OCI-LY3 (cell line): Measurements from ENCODE around the gene ST7.

Source experiments
- H2AFZ ChIP-seq: fragments of 200-600, 300-600 bp; shearing (Covaris generic); 2 replicates; pipeline ENCODE4 v1.6.0; 2014; ENCODE audit warnings: antibody characterized with exemption, low read depth, low read length
- H3K27ac ChIP-seq: fragments of 200-600, 300-600 bp; sonication (generic); 2 replicates; pipeline ENCODE4 v1.5.1; 2014; ENCODE audit warnings: mild to moderate bottlenecking, low read length, moderate library complexity, mixed read lengths
- H3K27me3 ChIP-seq: fragments of 200-600, 300-600 bp; sonication (generic); 2 replicates; pipeline ENCODE4 v1.6.1; 2014; ENCODE audit warnings: low read depth, low read length, mixed read lengths
- H3K36me3 ChIP-seq: fragments of 200-600, 300-600 bp; sonication (generic); replicated peaks from 2 replicates; pipeline ENCODE3; 2014; ENCODE audit warnings: low read depth, low read length, mixed read lengths
- H3K4me1 ChIP-seq: fragments of 300-600, 200-600 bp; sonication (generic); 2 replicates; pipeline ENCODE4 v1.6.1; 2014; ENCODE audit warnings: low read length, mixed read lengths
- H3K4me2 ChIP-seq: fragments of 200-600, 300-600 bp; sonication (generic); 2 replicates; pipeline ENCODE4 v1.6.1; 2014; ENCODE audit warnings: low read length, mixed read lengths
- H3K4me3 ChIP-seq: fragments of 300-600, 200-600 bp; sonication (generic); 2 replicates; pipeline ENCODE4 v1.5.1; 2014; ENCODE audit warnings: antibody characterized with exemption, mild to moderate bottlenecking, low read length, moderate library complexity
- H3K79me2 ChIP-seq: fragments of 300-600, 200-600 bp; shearing (Covaris generic); 2 replicates; pipeline ENCODE4 v1.6.1; 2014; ENCODE audit warnings: mild to moderate bottlenecking, low read length, mixed read lengths
- H3K9ac ChIP-seq: fragments of 300-600, 200-600 bp; shearing (Covaris generic); 2 replicates; pipeline ENCODE4 v1.6.0; 2014; ENCODE audit warnings: mild to moderate bottlenecking, low read length, moderate library complexity
- H3K9me3 ChIP-seq: fragments of 200-600, 300-600 bp; shearing (Covaris generic); 2 replicates; pipeline ENCODE4 v1.6.1; 2014; ENCODE audit warnings: low read length, mixed read lengths; ENCODE audit not compliant: insufficient read depth
- H4K20me1 ChIP-seq: fragments of 200-600, 300-600 bp; sonication (generic); 2 replicates; pipeline ENCODE4 v1.6.1; 2016; ENCODE audit warnings: low read length, mixed read lengths; ENCODE audit not compliant: insufficient read depth
- CTCF ChIP-seq: fragments of 200-600, 300-600 bp; sonication (generic); IDR thresholded peaks from 2 replicates; pipeline ENCODE4 v1.5.1; 2014; ENCODE audit warnings: antibody characterized with exemption, low read length, low read depth
- EZH2phosphoT487 ChIP-seq: fragments of 200-600 bp; shearing (Covaris generic); IDR thresholded peaks from 2 replicates; pipeline ENCODE4 v1.6.1; 2018; ENCODE audit warnings: antibody characterized with exemption, mixed run types, low read depth

ST7 gene

GRCh38 chr7:117082647-117083046 lies 129.3 kb downstream of the ST7 start:
- no peaks in the 10 kb centered on the region for H3K36me3 ChIP-seq
- H3K4me1 ChIP-seq = peaks cover 17% of the 10 kb centered on the region
- no peak overlapping the region for H3K27ac ChIP-seq
- H2AFZ ChIP-seq = no peak overlapping the region
- H3K9ac ChIP-seq = no peak overlapping the region
- TF ChIP-seq EZH2phosphoT487 (no peak), CTCF (no peak)
- peaks cover 74% of the 10 kb centered on the region for H3K79me2 ChIP-seq
- peaks cover 81% of the 10 kb centered on the region for H4K20me1 ChIP-seq
- no peaks in the 10 kb centered on the region for H3K9me3 ChIP-seq
- no peak overlapping the region for H3K4me3 ChIP-seq
- H3K27me3 ChIP-seq = no peaks in the 10 kb centered on the region
- no peak overlapping the region for H3K4me2 ChIP-seq

GRCh38 chr7:117083648-117084047 lies 130.3 kb downstream of the ST7 start:
- Histone ChIP-seq H3K4me2 (no peak overlapping the region), H3K4me1 (peaks cover 20% of the 10 kb centered on the region), H4K20me1 (peaks cover 80% of the 10 kb centered on the region), H3K79me2 (peaks cover 71% of the 10 kb centered on the region), H3K36me3 (no peaks in the 10 kb centered on the region), H3K4me3 (no peak overlapping the region), H3K27ac (no peak overlapping the region), H3K9ac (no peak overlapping the region), H3K9me3 (no peaks in the 10 kb centered on the region), H2AFZ (no peak overlapping the region), H3K27me3 (no peaks in the 10 kb centered on the region)
- TF ChIP-seq CTCF (no peak), EZH2phosphoT487 (no peak)

GRCh38 chr7:117084286-117084685 lies 131.0 kb downstream of the ST7 start:
- H4K20me1 ChIP-seq = peaks cover 80% of the 10 kb centered on the region
- no peak overlapping the region for H3K27ac ChIP-seq
- H3K4me2 ChIP-seq = no peak overlapping the region
- H3K27me3 ChIP-seq = no peaks in the 10 kb centered on the region
- H3K4me1 ChIP-seq = peaks cover 20% of the 10 kb centered on the region
- H3K9ac ChIP-seq = no peak overlapping the region
- no peaks in the 10 kb centered on the region for H3K9me3 ChIP-seq
- no peaks in the 10 kb centered on the region for H3K36me3 ChIP-seq
- TF ChIP-seq EZH2phosphoT487 (no peak), CTCF (no peak)
- H2AFZ ChIP-seq = no peak overlapping the region
- H3K79me2 ChIP-seq = peaks cover 71% of the 10 kb centered on the region
- H3K4me3 ChIP-seq = no peak overlapping the region

- peaks cover 20% of the 10 kb centered on the region for H3K4me1 ChIP-seq
- no peak overlapping the region for H3K9ac ChIP-seq
- no peak overlapping the region for H2AFZ ChIP-seq
- peaks cover 83% of the 10 kb centered on the region for H4K20me1 ChIP-seq
- H3K4me2 ChIP-seq = no peak overlapping the region
- H3K27ac ChIP-seq = no peak overlapping the region
- no peak overlapping the region for H3K4me3 ChIP-seq
- H3K36me3 ChIP-seq = no peaks in the 10 kb centered on the region
- H3K27me3 ChIP-seq = no peaks in the 10 kb centered on the region
- H3K9me3 ChIP-seq = no peaks in the 10 kb centered on the region
- TF ChIP-seq CTCF (no peak), EZH2phosphoT487 (no peak)
- peaks cover 72% of the 10 kb centered on the region for H3K79me2 ChIP-seq
Observed at GRCh38 chr7:117085275-117085674, 132.0 kb downstream of the ST7 start.
